K562 (cell line): ENCODE data around the gene HBB. TPM values are rescaled to one million over a fixed set of nuclear protein-coding genes. Genes with fewer than 3 reads are reported as not detected.

Experiments
- ARID1B ChIP-seq: fragments of 450-650 bp; IDR thresholded peaks from 2 replicates; pipeline ENCODE4 v1.6.1; 2016; ENCODE audit warnings: antibody characterized with exemption, mild to moderate bottlenecking, inconsistent platforms
- ARID2 ChIP-seq: fragments of 450-650 bp; IDR thresholded peaks from 2 replicates; pipeline ENCODE4 v1.6.1; 2017; ENCODE audit warnings: antibody characterized with exemption, mild to moderate bottlenecking
- BRF1 ChIP-seq: IDR thresholded peaks from 3 replicates; pipeline ENCODE4 v1.6.1; 2011; ENCODE audit warnings: borderline replicate concordance, mild to moderate bottlenecking; ENCODE audit not compliant: insufficient read length; ENCODE audit errors: extremely low read depth
- CBX2 ChIP-seq: fragments of 200-600 bp; sonication (generic); IDR thresholded peaks from one replicate; pipeline ENCODE4 v1.6.1; 2012; ENCODE audit warnings: mild to moderate bottlenecking, low read length, inconsistent platforms; ENCODE audit not compliant: insufficient read depth, poor library complexity, severe bottlenecking
- CREM ChIP-seq: IDR thresholded peaks from 2 replicates; pipeline ENCODE4 v1.6.1; 2014; ENCODE audit warnings: antibody characterized with exemption, low read depth
- EGR1 ChIP-seq: fragments of 450-650 bp; conservative IDR thresholded peaks from 2 replicates; pipeline ENCODE4 v1.6.1; 2017; ENCODE audit warnings: mild to moderate bottlenecking
- HDAC2 ChIP-seq: fragments of 450-650 bp; IDR thresholded peaks from 2 replicates; pipeline ENCODE4 v1.6.1; 2016; ENCODE audit warnings: mild to moderate bottlenecking
- KDM4B ChIP-seq, 2 experiments: fragments of 450-650 bp in 1 of 2; sonication (generic) in 1 of 2; IDR thresholded peaks; 2 replicates each; pipeline ENCODE4 v1.6.1; 2016 to 2017; ENCODE audit warnings: borderline replicate concordance in 2 of 2, antibody characterized with exemption in 1 of 2, low read depth in 1 of 2, mild to moderate bottlenecking in 1 of 2
- MCM2 ChIP-seq: fragments of 450-650 bp; IDR thresholded peaks from 2 replicates; pipeline ENCODE4 v1.6.1; 2017; ENCODE audit warnings: low read depth, mild to moderate bottlenecking
- NEUROD1 ChIP-seq: fragments of 150-350 bp; IDR thresholded peaks from 2 replicates; pipeline ENCODE4 v1.6.1; 2014; ENCODE audit warnings: borderline replicate concordance, low read length, low read depth; ENCODE audit not compliant: partially characterized antibody
- SIN3A ChIP-seq, 2 experiments: fragments of 150-350 bp in 1 of 2; IDR thresholded peaks; 2 replicates each; pipeline ENCODE4 v1.6.1; 2011 to 2016; ENCODE audit warnings: borderline replicate concordance in 2 of 2, low read depth in 2 of 2, low read length in 2 of 2, mild to moderate bottlenecking in 2 of 2, moderate library complexity in 2 of 2; ENCODE audit not compliant: control insufficient read depth in 1 of 2
- SMC3 ChIP-seq: conservative IDR thresholded peaks from 2 replicates; pipeline ENCODE4 v1.6.1; 2011; ENCODE audit warnings: low read depth, low read length, improper control_type of control experiment; ENCODE audit not compliant: insufficient read depth
- TAF7 ChIP-seq: fragments of 450-650 bp; IDR thresholded peaks from 2 replicates; pipeline ENCODE4 v1.6.1; 2016; ENCODE audit warnings: missing genetic modification characterization, missing compliant biosample characterization
- TRIM28 ChIP-seq: fragments of 450-650 bp; IDR thresholded peaks from 2 replicates; pipeline ENCODE4 v1.6.1; 2017
- ZBTB17 ChIP-seq: fragments of 450-650 bp; formaldehyde crosslinking; IDR thresholded peaks from 2 replicates; pipeline ENCODE4 v1.4.0; 2020; ENCODE audit warnings: mild to moderate bottlenecking
- ZKSCAN8 ChIP-seq: fragments of 200-800 bp; sonication (Bioruptor generic); IDR thresholded peaks from 2 replicates; pipeline ENCODE4 v1.6.1; 2016; ENCODE audit warnings: missing genetic modification characterization, missing compliant biosample characterization
- polyA plus RNA-seq, 8 experiments: library from polyadenylated mRNA; depleted of rRNA in 4 of 8; stranded (reverse) in 5 of 8; unstranded in 3 of 8; fragments of >200 nt; fragmentation: Nextera tagmentation in 2 of 8; fragmentation: Illumina TruSeq in 1 of 8; extraction: Ambion mirVana in 2 of 8; extraction: Trizol in 1 of 8; gene quantifications; 2 replicates each; pipeline versions ENCODE4 v1.2.1 to v1.2.3, GENCODE V29; 2011 to 2014; ENCODE audit warnings: inconsistent platforms in 1 of 8, missing spikeins in 1 of 8
- total RNA-seq, 7 experiments: library from RNA; depleted of rRNA in 6 of 7; stranded (reverse); fragments of >200 nt in 6 of 7; fragmentation: Illumina TruSeq in 2 of 7; extraction: Trizol in 2 of 7; gene quantifications; 2 replicates each; pipeline versions ENCODE4 v1.2.1 to v1.2.3, GENCODE V29; 2011 to 2021; ENCODE audit warnings: low replicate concordance in 1 of 7
- TF ChIP-seq, protein P1 (sequence below): fragments of 250-450 bp; sonication (Bioruptor Pico); IDR thresholded peaks from 2 replicates; pipeline ENCODE4 v1.5.0; 2021; ENCODE audit warnings: mild to moderate bottlenecking, moderate library complexity
- TF ChIP-seq, protein P2 (sequence below): IDR thresholded peaks from 2 replicates; pipeline ENCODE4 v1.6.1; 2012; ENCODE audit warnings: low read depth, low read length, improper control_type of control experiment, borderline replicate concordance
- TF ChIP-seq, protein P3 (sequence below): fragments of 450-650 bp; formaldehyde crosslinking; conservative IDR thresholded peaks from 2 replicates; pipeline ENCODE4 v1.4.0; 2022; ENCODE audit warnings: mild to moderate bottlenecking, missing genetic modification characterization

Gene HBB
- total and polyA plus RNA-seq, 9 of the 15 experiments (the other 6 are each of a cell fraction or from before 2014, with no cell fraction given), result 0.33 to 3.4 (median 1.2) TPM; not detected in 2

DNA sequence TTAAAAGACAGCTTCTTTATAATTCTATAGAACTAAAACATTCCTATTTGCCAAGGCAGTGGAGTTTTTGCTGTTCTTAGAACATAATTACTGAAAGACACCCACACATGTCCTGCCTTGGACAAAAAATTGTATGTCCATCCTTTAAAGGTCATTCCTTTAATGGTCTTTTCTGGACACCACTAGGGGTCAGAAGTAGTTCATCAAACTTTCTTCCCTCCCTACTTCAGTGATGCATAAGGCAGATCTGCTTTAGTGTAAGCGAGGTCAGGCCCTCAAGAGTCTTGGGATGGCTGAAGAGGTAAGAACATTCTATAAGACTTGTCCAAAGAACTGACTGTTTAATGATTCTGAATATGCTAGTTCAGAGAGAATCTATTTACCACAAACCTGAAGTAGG is 22.1 kb downstream of the HBB start (continued):
- TF ChIP-seq, protein P1, sequence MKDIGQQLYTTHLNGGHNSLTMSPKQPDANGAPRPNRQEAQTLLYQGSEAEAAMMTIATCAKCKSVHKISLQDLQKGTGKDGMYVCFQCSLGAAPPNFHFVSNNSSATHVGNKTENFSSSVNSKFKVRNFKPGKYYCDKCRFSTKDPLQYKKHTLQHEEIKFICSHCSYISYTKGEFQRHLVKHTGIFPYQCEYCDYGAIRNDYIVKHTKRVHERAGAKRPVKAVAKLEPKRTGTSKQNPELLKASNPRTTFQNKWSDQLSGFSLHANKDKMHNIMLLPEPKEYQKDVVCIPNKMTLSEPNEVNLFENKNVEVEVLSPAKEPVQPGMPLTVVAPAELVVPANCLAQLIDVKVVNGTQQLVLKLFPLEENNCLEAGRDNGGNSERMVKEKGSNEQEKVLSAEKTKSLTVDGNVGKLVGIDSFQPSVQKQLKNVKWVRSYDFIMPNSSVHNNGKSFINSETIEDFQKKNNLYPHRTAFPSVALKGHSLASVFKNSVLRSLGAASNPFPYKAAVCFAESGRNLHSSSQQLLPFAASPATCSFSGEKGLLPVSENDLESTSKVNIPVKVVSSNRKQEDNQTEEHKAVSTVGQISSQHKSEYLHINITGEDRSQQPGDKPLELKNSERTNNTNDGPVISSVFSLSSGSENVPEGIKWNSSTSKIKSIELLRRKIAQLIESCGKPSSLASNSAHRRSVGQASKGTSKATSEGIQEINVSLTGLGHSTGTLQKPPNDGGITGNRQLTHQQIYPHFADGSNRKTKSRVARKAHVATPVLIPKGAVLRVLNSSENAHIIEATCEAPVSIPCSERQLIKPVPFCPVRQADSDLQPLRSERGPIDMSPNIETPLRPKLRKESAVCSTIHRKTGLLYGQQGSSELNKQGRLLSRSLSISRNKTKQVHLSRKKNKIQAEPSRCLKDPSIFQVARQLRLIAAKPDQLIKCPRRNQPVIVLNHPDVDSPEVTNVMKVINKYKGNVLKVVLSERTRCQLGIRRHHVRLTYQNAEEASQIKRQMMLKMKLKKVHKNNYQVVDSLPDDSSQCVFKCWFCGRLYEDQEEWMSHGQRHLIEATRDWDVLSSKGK (CRISPR knock-in tag), result no peak
- TF ChIP-seq CBX2 (no peak), TRIM28 (no peak), CREM (0 out of 2 replicates have a peak, but pooled peaks have one; percentile 33), SMC3 (peak; percentile 87), ARID1B (0 out of 2 replicates have a peak, but pooled peaks have one; percentile 8), BRF1 (no peak), MCM2 (no peak), NEUROD1 (no peak), KDM4B (IDR thresholded peaks at IDR 0.05; ENCODE audit: borderline replicate concordance in 2 of 2, low read depth in 1 of 2) (no peak), TAF7 (tag) (no peak), ARID2 (peak; percentile 94), SIN3A (IDR thresholded peaks at IDR 0.05; ENCODE audit: borderline replicate concordance in 2 of 2, control insufficient read depth in 1 of 2, low read depth in 2 of 2, low read length in 2 of 2) (no peak), HDAC2 (no peak), ZKSCAN8 (no peak), ZBTB17 (CRISPR knock-in tag) (no peak), EGR1 (peak; percentile 46)
- TF ChIP-seq, protein P2, sequence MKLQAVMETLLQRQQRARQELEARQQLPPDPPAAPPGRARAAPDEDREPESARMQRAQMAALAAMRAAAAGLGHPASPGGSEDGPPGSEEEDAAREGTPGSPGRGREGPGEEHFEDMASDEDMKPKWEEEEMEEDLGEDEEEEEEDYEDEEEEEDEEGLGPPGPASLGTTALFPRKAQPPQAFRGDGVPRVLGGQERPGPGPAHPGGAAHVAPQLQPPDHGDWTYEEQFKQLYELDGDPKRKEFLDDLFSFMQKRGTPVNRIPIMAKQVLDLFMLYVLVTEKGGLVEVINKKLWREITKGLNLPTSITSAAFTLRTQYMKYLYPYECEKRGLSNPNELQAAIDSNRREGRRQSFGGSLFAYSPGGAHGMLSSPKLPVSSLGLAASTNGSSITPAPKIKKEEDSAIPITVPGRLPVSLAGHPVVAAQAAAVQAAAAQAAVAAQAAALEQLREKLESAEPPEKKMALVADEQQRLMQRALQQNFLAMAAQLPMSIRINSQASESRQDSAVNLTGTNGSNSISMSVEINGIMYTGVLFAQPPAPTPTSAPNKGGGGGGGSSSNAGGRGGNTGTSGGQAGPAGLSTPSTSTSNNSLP, result peak; percentile 73; the same call in 1 of the 2 replicates
- TF ChIP-seq, protein P3, sequence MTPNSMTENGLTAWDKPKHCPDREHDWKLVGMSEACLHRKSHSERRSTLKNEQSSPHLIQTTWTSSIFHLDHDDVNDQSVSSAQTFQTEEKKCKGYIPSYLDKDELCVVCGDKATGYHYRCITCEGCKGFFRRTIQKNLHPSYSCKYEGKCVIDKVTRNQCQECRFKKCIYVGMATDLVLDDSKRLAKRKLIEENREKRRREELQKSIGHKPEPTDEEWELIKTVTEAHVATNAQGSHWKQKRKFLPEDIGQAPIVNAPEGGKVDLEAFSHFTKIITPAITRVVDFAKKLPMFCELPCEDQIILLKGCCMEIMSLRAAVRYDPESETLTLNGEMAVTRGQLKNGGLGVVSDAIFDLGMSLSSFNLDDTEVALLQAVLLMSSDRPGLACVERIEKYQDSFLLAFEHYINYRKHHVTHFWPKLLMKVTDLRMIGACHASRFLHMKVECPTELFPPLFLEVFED (CRISPR knock-in tag), result no peak
